IPS-18c (cell line): Measurements from ENCODE around the gene RAVER2.
A peak's percentile ranks its signal among the peaks of the same experiment; 100 is the strongest.
"Not testable (repeated sequence)": the region's sequence is repeated elsewhere in the genome, so short reads cannot be mapped to it uniquely, and the experiment has no call there.

Experiments
- H3K4me3 ChIP-seq: 2 replicates; pipeline ENCODE4 v1.7.0; 2013; ENCODE audit warnings: low read depth, mild to moderate bottlenecking, low read length, moderate library complexity; ENCODE audit not compliant: insufficient read depth
- H3K9me3 ChIP-seq: one replicate; pipeline ENCODE4 v1.6.1; 2013; ENCODE audit warnings: mild to moderate bottlenecking, low read length, moderate library complexity; ENCODE audit not compliant: control insufficient read depth, insufficient read depth

The RAVER2 gene, protein sequence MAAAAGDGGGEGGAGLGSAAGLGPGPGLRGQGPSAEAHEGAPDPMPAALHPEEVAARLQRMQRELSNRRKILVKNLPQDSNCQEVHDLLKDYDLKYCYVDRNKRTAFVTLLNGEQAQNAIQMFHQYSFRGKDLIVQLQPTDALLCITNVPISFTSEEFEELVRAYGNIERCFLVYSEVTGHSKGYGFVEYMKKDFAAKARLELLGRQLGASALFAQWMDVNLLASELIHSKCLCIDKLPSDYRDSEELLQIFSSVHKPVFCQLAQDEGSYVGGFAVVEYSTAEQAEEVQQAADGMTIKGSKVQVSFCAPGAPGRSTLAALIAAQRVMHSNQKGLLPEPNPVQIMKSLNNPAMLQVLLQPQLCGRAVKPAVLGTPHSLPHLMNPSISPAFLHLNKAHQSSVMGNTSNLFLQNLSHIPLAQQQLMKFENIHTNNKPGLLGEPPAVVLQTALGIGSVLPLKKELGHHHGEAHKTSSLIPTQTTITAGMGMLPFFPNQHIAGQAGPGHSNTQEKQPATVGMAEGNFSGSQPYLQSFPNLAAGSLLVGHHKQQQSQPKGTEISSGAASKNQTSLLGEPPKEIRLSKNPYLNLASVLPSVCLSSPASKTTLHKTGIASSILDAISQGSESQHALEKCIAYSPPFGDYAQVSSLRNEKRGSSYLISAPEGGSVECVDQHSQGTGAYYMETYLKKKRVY

GRCh38 chr1:64744492-64745180 lies at the start of gene RAVER2:
Gene RAVER2, plus strand, starts transcription at chr1:64745075. Its CDS starts 98 bp downstream, at chr1:64745173.
- no peaks in the 10 kb centered on the region for H3K9me3 ChIP-seq
- peak within 1 kb of the TSS; percentile 89 for H3K4me3 ChIP-seq

GRCh38 chr1:64696879-64697278 lies 48.0 kb upstream of the RAVER2 start:
- Histone ChIP-seq H3K9me3 (no peaks in the 10 kb centered on the region), H3K4me3 (no peak overlapping the region)

- no peaks in the 10 kb centered on the region for H3K9me3 ChIP-seq
- no peak overlapping the region for H3K4me3 ChIP-seq
Measured at GRCh38 chr1:64699327-64699726, 45.5 kb upstream of the RAVER2 start.

DNA sequence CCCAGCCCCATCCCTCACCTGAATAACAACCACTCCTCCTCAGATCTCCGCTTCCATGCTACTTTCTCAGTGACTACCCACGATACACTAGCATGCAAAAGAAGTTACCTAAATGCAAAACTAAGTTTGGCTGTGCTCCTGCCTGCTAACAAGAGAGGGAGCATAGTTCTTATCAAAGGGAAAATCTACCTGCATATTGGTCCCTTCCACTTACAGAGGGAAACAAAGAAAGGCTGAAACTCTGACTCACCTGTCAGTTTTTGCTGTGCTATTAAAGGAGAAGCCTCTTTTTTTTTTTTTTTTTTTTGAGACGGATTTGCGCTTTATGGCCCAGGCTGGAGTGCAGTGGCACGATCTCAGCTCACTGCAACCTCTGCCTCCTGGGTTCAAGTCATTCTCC lies 43.8 kb upstream of the RAVER2 start:
- H3K9me3 ChIP-seq: no peaks in the 10 kb centered on the region
- no peak overlapping the region for H3K4me3 ChIP-seq

- H3K4me3 ChIP-seq: no peak overlapping the region
- H3K9me3 ChIP-seq: no peaks in the 10 kb centered on the region
Measured at GRCh38 chr1:64701886-64702285, 43.0 kb upstream of the RAVER2 start.

GRCh38 chr1:64702670-64703069 lies 42.2 kb upstream of the RAVER2 start:
- not testable (repeated sequence) for H3K4me3 ChIP-seq, H3K9me3 ChIP-seq

GRCh38 chr1:64703600-64703999 lies 41.3 kb upstream of the RAVER2 start:
- Histone ChIP-seq H3K9me3 (no peaks in the 10 kb centered on the region), H3K4me3 (no peak overlapping the region)

GRCh38 chr1:64705591-64705990 lies 39.3 kb upstream of the RAVER2 start:
- H3K4me3 ChIP-seq: no peak overlapping the region
- no peaks in the 10 kb centered on the region for H3K9me3 ChIP-seq

- no peak overlapping the region for H3K4me3 ChIP-seq
- H3K9me3 ChIP-seq: no peaks in the 10 kb centered on the region
Measured at GRCh38 chr1:64711266-64711665, 33.6 kb upstream of the RAVER2 start.

DNA sequence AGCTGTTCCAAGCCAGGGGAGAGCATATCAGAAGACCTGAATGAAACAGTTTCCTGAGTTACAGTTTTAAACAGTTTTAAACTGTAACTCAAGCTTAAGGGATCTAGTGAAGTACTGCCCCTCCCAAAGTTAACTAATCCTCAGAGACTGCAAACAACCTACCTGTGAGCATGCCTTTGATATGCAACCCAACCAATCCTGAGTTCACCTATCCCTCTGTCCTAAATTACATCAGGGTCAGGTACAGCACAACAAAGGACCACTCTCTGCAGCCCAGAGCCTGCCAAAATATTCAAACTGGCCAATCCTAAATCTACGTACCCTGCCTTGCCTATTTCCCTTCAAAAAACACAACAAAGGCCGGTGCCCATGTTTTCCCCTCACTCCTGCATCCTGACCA lies 32.8 kb upstream of the RAVER2 start:
- Histone ChIP-seq H3K4me3 (no peak overlapping the region), H3K9me3 (no peaks in the 10 kb centered on the region)

GRCh38 chr1:64715186-64715585 lies 29.7 kb upstream of the RAVER2 start:
- no peak overlapping the region for H3K4me3 ChIP-seq
- no peaks in the 10 kb centered on the region for H3K9me3 ChIP-seq

- Histone ChIP-seq H3K9me3 (no peaks in the 10 kb centered on the region), H3K4me3 (no peak overlapping the region)
Measured at GRCh38 chr1:64721135-64721534, 23.7 kb upstream of the RAVER2 start.

DNA sequence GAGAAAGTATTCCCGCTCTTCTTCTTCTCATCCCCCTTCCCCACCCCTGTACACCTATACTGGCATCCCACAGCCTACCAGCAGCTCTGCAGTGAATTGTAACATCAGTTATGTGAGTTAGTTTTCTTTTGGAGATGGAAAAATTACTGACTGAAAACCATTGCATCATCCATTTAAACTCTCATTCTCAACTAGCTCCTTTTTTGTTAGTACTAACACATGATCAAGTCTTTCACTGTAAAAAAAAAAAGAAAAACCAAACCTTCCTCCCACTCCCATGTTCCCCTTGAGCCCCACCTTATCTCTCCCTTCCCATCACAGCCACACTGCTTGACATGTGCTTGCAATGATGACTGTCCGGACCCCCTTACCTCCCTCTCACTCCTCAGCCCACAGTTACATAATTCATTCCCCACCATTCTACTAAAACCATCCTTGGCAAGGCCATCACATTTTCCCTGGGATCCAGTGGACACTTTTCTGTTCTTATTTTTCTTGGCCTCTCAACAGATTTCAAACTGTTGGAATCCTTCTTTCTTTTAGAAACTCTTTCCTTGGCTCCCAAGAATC lies 23.2 kb upstream of the RAVER2 start:
- Histone ChIP-seq H3K9me3 (no peaks in the 10 kb centered on the region), H3K4me3 (no peak overlapping the region)

DNA sequence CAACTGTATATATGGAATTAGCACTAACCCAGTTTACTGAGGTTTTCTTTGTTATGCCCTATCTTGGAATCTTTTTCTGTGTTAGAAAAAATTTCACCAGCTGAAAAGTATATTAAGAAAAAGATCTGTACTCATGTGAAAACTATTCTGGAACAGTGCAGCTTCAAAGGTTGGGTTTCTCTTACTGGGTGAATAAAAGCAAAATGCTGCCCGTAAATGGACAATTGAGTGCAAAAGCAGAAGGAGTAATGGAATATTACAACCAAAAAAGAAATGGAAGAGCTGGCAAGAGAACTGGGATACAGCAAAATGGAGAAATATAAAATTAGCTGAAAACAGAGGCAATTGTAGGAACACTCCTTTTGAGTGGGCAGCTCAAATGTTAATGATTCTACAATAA lies 17.0 kb upstream of the RAVER2 start:
- no peak overlapping the region for H3K4me3 ChIP-seq

GRCh38 chr1:64733581-64734286 lies 11.1 kb upstream of the RAVER2 start:
- H3K9me3 ChIP-seq: no peaks in the 10 kb centered on the region
- H3K4me3 ChIP-seq: no peak overlapping the region

More for the DNA sequence above, 17.0 kb upstream of the RAVER2 start:
- H3K9me3 ChIP-seq: no peaks in the 10 kb centered on the region

- no peaks in the 10 kb centered on the region for H3K9me3 ChIP-seq
- peak overlapping the region; percentile 17; the same call in 1 of the 2 replicates for H3K4me3 ChIP-seq
Measured at GRCh38 chr1:64734287-64734652, 10.6 kb upstream of the RAVER2 start.

- H3K9me3 ChIP-seq: not testable (repeated sequence)
Measured at GRCh38 chr1:64740687-64741086, 4.2 kb upstream of the RAVER2 start.

More at GRCh38 chr1:64740687-64741086, 4.2 kb upstream of the RAVER2 start:
- not testable (repeated sequence) for H3K4me3 ChIP-seq
